Activated CD4-positive, alpha-beta T cell treated with anti-CD3 and anti-CD28 coated beads, Interleukin-2, Interleukin-4, amounts not matched to agents 100 ng/mL and 50 ng/mL, durations not matched to agents 16 hours and 8 hours (primary cell): ENCODE results near the gene KCNS1.
"Not testable (repeated sequence)": the region's sequence is repeated elsewhere in the genome, so short reads cannot be mapped to it uniquely, and the experiment has no call there.

Experiments used
- DNase-seq: peaks from one replicate; pipeline ENCODE4 v3.0.0-alpha.2; 2020; ENCODE audit warnings: low spot score

KCNS1 gene, protein sequence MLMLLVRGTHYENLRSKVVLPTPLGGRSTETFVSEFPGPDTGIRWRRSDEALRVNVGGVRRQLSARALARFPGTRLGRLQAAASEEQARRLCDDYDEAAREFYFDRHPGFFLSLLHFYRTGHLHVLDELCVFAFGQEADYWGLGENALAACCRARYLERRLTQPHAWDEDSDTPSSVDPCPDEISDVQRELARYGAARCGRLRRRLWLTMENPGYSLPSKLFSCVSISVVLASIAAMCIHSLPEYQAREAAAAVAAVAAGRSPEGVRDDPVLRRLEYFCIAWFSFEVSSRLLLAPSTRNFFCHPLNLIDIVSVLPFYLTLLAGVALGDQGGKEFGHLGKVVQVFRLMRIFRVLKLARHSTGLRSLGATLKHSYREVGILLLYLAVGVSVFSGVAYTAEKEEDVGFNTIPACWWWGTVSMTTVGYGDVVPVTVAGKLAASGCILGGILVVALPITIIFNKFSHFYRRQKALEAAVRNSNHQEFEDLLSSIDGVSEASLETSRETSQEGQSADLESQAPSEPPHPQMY

GRCh38 chr20:45100563-45101245 is at the start of gene KCNS1:
KCNS1 (minus strand) TSS chr20:45101127; CDS start chr20:45099236, 1,891 bp downstream.
- DNase-seq, result no peak

- DNase-seq, result no peak
These were observed 48.1 kb upstream of the KCNS1 start for GRCh38 chr20:45149062-45149461.

DNA sequence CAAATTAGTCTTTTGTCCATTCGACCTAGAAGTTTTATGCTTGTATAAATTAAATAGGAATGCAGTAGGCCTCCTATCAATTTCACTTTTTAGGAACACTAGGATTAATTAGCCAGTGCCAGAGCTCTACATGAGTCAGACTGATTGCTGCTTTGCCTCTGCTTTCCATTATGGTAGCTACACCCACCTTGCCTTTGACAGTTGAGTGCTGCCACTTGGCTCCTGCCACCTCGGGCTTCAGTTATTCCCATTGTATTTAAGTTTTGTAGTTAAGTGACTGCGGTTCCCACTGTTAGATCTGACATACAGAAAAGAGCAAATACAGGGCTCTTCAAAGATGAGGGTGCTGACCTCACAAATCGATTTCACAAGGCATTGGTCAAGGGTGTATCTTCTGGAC is 39.9 kb upstream of the KCNS1 start:
- no peak for DNase-seq

DNA sequence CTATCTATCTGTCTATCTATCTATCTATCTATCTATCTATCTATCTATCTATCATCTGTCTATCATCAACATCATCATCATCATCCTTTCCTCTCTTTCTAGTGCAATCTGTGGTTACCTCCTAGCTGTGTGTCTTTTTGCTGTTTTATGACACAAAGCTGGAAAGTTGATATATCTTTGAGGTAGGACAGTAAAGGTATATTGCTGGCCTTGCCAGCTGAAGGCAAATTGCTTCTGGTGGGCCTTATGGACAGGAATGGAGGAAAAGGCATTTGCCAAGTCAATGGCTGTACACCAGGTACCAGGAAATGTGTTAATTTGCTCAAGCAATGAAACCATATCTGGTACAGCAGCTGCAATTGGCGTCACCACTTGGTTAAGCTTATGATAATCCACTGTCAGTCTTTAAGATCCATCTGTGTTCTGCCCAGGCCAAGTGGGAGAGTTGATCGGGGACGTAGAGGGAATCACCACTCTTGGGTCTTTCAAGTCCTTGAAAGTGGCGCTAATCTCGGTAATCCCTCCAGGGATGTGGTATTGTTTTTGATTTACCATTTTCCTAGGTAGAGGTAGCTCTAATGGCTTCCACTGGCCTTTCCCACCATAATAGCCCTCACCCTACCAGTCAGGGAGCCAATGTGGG is 38.9 kb upstream of the KCNS1 start:
- DNase-seq, result not testable (repeated sequence)

GRCh38 chr20:45138561-45139300 is 37.8 kb upstream of the KCNS1 start:
- DNase-seq, result peak; percentile 80

DNA sequence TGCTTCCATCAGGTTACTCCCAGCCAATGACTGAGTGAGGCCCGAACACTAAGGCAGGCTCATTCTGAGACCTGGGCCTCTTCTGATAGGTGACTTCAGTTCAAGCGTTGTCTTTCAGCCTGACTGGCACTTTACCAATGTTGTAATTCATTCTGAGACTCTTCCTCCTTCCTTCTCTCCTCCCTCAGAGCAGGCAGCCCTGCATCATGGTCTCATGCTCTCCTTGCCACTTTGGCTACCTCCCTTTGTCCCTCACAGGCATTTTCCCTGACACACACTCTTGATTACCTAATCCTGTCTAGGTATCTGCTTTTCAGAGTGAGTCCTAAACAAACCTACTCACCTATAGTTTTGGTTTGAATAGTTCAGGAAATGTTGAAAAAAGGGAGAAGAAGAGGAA is 36.0 kb upstream of the KCNS1 start:
- DNase-seq, result no peak

DNA sequence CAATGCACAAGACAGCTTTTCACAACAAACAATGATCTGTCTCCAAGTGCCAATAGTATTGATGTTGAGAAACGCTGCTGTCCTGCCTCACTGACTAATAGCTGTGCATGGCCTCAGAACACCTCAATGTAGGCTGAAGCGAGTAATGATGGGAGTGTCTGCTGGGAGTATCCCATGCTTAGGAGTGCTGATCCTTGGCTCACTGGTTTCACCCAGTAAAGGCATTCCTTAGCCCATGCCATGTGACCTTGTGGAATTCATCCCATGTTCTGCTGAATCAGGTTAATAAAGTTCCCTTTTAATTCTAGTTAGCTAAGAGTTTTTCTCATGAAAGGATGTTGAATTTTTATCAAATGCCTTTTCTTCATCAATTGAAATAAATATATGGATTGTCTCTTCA is 27.2 kb upstream of the KCNS1 start:
- DNase-seq, result no peak

GRCh38 chr20:45124365-45124764 is 23.4 kb upstream of the KCNS1 start, which contains the start of gene WFDC12:
WFDC12 (minus strand) TSS chr20:45124465; CDS start chr20:45124447, 18 bp downstream.
- DNase-seq, result no peak

- DNase-seq, result no peak
These were observed 20.5 kb upstream of the KCNS1 start for GRCh38 chr20:45121388-45121787.

GRCh38 chr20:45119556-45120266 is 18.8 kb upstream of the KCNS1 start:
- DNase-seq, result no peak

DNA sequence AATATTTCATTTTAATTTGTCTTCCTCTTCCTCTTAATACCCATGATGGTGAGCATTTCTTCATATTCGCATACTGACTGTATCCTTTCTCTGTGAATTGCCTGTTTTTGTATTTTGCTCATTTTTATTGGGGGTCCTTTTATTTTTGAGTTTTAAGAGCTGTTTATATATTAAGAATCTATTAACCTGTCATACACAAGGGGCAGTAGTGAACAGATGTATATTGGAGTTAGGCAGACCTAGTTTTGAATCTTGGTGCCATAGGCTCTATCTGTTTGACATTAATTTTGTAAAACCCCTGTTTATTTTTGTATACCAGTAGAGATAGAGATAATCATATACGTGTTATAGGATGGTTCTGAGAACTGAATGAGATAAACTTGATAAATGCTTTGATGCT is 17.1 kb upstream of the KCNS1 start:
- no peak for DNase-seq

DNA sequence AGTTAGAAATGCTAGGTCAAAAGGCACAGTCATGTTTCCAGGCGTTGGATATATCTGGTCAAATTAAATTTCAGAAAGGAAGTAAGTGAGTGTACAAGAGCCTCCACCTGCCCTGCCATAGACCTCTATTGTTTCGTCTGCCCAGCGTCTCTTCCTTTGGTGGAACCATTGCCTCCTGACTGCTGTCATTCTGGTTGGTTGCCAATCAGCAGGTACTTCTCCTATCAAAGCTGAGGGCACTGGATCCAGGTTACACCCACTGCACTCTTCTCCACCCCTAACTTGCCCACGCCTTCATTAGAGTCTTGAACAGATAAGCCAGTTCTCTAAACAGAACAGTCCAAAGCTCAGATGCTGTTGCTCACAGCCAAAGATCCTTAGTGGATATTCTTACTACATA is 16.7 kb upstream of the KCNS1 start:
- no peak for DNase-seq

DNA sequence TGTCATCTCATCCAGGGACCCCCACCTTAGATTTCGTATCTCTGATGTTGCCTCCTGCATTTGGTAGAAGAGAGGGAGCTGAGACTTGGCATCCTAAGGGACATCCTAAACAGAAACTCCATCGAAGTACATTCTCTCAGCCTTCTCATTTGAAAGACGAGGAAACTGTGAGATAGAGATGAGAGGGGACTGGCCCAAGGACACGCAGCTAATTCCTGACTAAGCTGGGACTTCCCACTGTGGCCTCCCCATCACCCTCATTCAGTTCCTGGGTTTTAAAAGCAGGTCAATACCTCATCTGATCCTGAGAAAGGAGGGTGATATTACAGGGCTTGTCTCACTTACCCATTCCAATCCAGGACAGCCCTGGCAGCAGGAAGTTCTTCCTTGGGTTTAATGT is 14.9 kb upstream of the KCNS1 start:
- DNase-seq, result no peak

GRCh38 chr20:45115386-45115774 is 14.5 kb upstream of the KCNS1 start:
- no peak for DNase-seq

DNA sequence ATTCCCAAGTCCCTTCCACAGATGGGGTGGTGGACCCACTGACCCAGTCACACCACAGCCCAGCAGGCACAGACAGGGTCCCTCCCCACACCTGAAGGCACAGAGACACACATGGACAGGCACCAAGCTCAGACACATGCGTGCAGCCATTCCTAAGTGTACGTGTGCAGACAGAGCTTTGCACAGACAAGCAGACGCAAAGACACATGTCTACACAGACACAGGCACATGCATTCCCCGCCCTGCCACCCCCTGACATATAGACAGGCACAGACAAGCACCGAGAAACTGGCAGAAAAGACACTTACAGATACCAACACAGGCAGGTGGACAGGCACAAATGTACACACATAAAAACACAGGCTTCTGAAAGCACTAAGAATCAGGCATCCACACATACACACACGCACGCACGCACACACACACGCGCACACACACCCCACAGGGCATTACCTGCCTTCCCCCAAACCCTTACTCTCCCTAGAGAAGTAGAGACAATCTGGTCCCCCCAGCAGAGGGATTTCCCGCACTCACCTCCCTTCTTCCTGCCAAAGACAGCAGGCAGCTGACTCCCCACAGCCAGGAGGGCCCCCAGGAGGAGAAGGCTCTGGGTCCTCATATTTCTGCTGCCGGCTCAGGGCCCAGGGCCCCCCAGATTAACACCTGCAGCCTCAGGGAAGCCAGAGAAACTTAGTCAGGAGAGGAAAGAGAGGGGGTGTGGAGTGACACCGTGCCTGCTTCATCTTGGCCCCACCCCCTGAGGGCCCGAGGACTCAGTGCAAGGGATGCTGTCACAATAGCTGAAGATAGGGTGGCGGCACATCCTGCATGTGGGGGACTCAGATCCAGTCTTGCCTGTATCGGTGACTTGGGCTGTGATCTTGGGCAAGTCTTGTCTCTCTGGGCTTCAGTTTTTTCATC is 13.8 kb upstream of the KCNS1 start, which contains the start of gene WFDC5:
Gene WFDC5, minus strand, starts transcription at position 710 of the 921 bp plus-strand sequence. Its CDS starts 91 bp downstream, at position 619.
- DNase-seq, result no peak

DNA sequence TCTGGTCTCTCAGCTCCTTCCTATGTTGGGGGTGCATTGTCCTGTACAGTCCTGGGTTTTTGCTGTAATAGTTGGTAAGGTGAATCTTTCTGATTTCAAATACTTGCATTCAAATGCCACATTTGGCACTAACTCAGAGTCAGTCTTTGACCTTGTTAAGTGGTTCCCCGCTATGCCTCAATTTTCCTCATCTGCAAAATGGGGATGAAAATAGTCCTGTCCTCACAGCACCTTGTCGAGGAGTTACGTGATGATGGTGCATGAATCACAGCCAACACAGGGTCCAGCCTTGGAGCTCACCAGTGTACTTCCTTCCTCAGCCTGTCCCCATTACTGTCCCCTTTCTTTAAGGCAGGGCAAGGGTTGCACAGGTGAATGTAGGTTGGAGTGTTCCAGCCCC is 12.9 kb upstream of the KCNS1 start:
- DNase-seq, result no peak

DNA sequence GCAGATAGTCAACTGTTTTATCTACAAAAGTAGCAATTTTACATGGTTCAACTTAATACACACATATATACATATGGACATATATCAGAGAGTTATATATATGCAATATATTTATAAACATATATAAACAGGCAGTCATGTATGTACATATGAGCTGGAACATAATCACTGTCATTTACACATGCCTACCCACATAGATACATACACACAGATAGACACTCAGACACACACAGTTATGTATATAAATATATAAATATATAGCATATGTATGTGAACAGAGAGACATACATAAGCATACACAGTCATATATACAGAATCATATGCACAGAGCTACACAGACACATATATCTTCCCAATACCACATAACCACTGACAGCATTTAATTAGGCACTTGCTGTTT is 11.8 kb upstream of the KCNS1 start:
- DNase-seq, result no peak

GRCh38 chr20:45111799-45112471 is 11.0 kb upstream of the KCNS1 start:
- DNase-seq, result peak; percentile 39

- DNase-seq, result no peak
These were observed 10.4 kb upstream of the KCNS1 start for GRCh38 chr20:45111285-45111684.

- no peak for DNase-seq
These were observed 9.4 kb upstream of the KCNS1 start for GRCh38 chr20:45110301-45110700.
